Measurements from ENCODE around the gene OR2H1.

OR2H1 gene

GRCh38 chr6:29486577-29486976, 29.6 kb downstream of the OR2H1 start:
- DNase-seq, result no peak

- DNase-seq, result no peak
These were observed 30.2 kb downstream of the OR2H1 start for GRCh38 chr6:29487131-29487530.

DNA sequence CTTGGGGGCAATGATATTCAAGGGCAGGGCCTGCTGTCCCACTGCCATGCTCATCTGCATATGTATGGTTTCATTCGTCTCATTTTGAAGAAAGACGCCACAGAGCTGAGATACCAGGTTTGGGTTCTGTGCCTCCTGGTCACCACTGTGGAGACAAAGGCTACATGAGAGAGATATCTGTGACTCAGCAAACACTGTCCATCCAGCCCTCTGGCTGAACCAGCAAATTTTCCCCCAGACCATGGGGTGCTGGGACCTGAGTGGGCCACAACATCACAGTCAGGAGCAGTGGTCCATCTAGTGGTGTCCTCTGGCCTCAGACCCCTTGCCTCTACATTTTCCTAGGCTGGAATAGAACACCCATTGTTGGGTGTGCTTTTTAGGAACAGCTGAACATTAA, 30.7 kb downstream of the OR2H1 start, which contains the start of gene MAS1L:
MAS1L (minus strand) TSS at position 297 of the 400 bp plus-strand sequence; CDS start at position 243, 54 bp downstream.
- DNase-seq, result no peak

DNA sequence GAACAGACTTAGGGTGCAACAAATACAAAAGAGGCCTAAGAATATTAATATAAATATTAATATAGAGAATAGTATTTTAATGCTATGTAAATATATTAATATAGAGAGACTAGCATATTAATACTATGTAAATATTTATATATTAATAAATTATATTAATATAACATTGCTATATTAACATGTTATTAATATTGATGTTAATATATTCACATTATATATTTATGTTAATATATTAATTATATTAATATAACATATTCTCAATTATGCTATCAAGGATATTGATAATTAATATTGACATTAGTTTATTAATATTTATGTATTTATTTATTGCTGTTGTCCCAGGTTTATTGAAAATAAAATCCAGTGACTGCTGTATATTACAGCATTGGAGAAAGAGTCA, 31.9 kb downstream of the OR2H1 start:
- DNase-seq, result no peak

DNA sequence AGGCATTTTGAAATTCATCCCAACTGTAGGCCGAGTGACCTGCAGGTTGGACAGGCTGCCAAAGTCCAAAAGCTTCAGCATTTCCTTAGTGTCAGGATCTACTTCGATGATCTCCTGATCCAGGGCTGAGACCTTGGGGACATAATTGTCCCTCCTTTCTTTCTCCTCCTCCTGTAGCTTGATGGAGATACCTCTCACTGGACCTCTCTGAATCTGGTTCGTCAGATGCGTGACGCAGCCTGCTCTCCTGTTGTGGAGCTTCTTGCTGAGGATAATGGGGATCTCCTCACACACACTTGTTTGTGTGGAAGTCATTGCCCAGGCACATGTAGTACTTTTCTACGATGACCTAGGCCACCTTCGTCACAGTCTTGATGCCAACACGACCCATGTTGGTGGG, 32.3 kb downstream of the OR2H1 start:
- no peak for DNase-seq

DNA sequence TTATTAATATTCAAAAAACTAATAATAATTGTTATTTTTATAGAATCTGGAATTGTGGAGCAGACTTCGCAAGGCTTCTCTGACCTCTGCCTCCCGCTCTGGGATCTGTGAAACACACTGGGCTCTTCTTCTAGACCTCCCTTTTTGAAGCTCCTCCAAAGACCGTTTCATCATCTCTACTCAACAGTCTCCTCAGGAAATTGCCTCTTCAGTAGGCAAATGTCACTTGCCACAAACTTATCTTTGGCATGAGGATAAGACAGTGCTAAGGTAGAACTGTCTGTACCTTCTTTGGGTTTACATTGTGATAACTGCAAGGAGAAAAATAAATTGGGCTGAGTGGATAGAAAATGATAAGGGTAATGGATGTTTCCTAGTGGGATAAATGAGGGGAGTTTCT, 33.1 kb downstream of the OR2H1 start:
- DNase-seq, result no peak

- DNase-seq, result no peak
These were observed 33.6 kb downstream of the OR2H1 start for GRCh38 chr6:29490552-29490951.

DNA sequence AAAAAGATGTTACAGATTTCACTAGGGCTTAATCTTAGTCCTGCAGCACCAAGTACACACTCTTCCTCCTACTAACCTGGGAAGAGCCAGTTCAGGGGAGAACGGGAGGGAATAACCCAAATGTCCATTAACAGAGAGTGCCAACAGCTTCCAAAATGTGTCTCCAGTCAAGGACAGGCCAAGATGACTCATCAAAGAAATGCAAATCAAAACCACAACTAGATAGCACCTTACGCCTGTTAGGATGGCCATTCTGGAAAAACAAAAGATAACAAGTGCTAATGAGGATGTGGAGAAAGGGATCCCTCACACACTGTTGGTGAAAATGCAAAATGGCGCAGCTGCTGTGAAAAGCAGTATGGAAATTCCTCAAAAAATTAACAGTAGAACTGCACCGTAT, 34.6 kb downstream of the OR2H1 start:
- DNase-seq, result no peak

- no peak for DNase-seq
These were observed 36.3 kb downstream of the OR2H1 start for GRCh38 chr6:29493261-29493660.

- no peak for DNase-seq
These were observed 37.2 kb downstream of the OR2H1 start for GRCh38 chr6:29494131-29494530.

DNA sequence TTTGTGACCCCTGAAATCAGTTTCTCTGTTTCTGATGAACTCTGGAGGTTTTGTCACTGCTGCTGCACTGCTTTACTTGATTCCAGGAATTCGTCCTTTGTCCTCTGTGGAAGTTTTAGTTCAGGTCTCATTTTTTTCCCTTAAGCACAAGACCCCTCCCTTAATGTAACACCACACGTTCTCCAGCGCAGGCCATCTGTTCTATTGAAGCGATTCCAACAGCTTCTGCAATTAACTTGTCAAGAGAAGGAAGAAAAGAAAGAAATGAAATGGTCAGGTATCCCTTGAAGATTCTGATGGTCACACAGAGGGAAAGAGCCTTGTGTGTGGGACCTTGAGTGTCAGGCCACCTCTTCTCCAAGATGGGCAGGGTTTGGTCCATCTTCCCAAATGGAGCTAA, 38.6 kb downstream of the OR2H1 start:
- no peak for DNase-seq

DNA sequence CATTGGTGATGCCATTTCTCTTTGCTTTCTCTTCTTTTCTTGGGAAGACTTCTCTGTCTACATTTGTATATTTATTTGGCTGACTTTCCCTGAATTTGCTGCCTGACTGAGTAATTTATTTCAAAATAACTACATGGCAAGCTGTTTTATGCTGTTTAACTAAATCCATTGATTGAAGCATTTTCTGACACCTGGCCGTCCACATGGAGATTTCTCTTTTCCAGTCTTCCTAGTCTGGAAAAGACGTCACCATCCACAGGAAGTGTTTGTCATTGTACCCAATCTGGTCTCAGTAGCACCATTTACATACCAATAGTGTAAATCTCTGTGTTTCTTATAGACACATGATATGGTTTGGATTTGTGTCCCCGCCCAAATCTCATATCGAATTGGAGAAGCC, 40.0 kb downstream of the OR2H1 start:
- DNase-seq, result no peak

DNA sequence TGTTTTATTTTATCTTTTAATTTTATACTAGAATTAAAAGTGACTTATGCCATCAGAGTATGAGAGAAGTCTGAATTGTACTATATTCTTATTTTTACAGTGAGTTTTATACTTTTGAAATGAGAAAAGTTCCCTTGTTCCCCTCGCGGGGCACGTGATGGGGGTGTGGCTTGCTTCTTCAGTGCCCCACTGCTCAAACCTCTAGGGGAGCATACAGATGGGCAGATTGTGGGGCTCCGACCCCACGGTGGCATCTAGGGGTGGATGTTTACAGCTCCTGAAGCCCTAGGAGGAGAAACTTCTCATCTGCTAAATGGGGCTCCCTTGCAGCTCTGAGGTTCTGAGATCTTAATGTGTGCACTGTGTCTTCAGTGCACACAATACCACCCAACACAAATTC, 42.7 kb downstream of the OR2H1 start:
- no peak for DNase-seq

DNA sequence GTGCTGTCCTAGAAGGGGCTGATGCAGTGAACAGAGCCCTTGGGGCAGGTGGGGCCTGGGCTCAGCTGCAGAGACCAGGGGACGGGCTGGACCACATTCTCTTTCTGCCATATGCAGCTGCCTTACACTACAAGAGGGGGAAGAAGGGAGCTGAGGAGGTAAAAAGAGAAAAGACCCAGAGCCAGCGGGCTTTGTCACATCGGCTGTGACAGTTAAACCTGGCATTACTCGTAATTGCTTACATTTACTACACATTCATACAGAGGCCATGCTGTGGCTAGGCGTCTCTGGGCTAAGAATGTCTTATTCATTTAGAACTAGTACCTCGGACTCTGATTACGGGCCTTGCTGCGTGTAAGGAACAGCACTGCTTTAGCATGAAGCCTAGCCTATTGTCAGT, 43.6 kb downstream of the OR2H1 start:
- no peak for DNase-seq

- DNase-seq, result no peak
These were observed 44.2 kb downstream of the OR2H1 start for GRCh38 chr6:29501106-29501505.

- DNase-seq, result no peak
These were observed 45.2 kb downstream of the OR2H1 start for GRCh38 chr6:29502181-29502580.

- no peak for DNase-seq
These were observed 45.6 kb downstream of the OR2H1 start for GRCh38 chr6:29502597-29502996.

GRCh38 chr6:29504961-29505360, 48.0 kb downstream of the OR2H1 start:
- no peak for DNase-seq

- DNase-seq, result no peak
These were observed 48.9 kb downstream of the OR2H1 start for GRCh38 chr6:29505808-29506207.

GRCh38 chr6:29506446-29507067, 49.6 kb downstream of the OR2H1 start:
- DNase-seq, result no peak

DNA sequence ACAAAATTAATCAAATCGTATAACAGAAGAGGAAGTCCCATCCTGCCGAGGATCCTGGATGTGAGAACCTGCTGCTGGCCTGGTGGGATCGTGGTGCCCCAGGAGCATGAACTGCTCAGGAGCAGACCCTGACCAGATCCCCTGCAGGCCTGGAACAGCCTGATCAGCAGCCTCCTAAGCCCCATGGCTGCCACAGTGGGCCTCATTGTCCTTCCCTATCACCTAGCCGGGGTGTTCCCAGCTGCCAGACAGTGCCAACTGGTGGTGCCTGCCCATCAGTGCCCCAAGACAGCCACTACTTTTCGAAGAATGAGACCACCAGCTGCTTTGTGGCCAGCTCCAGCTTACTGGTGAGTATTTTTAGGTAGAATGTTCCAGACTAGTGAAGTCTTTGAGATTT, 50.4 kb downstream of the OR2H1 start:
- DNase-seq, result no peak

GRCh38 chr6:29509239-29509638, 52.3 kb downstream of the OR2H1 start:
- DNase-seq, result no peak

DNA sequence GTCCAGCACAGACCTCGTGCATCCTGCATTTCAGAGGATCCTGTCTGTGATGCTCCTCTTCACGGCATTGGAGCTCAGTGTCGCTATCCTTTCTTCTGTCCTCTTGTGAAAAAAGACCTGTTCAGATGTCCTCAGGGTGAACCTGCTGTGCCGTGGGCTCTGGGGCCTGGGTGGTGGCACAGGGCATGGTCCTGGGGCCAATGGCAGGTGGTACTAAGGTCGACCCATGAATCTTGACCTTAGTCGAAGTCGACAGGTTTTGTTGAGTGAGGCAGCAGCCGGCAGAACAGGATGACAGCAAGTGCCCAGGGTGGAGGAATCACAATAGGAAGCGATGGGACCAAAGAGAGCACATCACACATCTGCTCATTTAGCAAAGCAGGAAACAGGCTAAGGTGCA, 52.8 kb downstream of the OR2H1 start:
- DNase-seq, result no peak

GRCh38 chr6:29510202-29510601, 53.2 kb downstream of the OR2H1 start:
- DNase-seq, result peak in 1 of 2 experiments; percentile 2

DNA sequence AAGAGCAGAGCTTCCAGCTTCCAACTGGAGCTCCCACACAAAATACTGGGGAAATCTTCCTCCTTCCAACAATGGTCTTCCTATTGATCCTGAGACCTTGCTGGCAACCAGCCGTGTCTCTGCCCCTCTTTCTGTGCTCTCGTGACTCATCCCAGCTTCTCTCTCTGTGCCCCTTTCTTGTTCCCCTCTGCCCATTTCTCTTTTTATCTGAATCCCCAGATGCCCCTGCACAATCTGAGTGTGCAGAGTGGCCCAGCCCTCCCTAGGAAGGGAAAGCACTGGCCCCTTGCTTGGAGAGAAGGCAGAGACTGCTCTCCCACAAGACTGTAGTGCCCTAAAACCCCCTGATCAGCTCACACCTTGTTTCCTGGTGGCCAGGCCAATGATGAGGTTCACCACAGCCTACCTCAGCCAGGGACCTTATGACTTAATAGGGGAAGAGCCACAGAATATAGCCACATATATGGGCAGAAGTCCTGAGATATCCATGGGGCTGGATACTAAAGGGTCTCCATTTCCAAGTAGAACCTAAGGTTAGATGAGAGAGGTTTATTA, 53.9 kb downstream of the OR2H1 start:
- no peak for DNase-seq

All from SW 1271 (cell line).